ENCODE data around the gene DAAM1.

The DAAM1 gene

DNA sequence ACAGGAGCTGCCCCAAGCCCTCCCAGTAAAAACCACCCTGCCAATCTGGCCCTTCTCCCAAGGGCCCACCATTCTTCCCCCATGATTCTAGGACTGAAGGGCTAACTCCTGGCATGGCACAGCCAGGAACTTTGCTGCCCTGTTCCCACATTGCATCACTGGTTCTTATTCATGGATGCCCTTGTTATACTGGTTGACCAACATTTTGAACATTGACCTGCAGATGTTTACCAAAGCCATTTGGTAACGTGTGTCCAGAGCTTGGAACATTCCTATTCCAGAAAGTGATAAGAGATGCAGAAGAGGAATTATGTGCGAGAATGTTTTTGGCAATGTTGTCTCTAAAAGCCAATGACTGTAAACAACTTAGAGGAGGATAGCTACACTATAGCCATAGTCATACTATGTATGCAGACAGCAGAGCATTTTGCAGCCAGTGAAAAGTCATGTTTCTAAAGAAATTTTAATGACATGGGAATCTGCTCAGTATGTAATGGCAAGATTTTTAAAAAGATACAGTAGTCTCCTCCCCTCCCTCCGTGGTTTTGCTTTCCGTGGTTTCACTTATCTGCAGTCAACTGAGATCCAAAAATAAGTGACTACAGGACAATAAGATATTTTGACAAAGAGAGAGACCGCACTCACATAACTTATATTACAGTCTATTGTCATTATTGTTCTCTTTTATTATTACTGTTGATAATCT, 108.8 kb downstream of the DAAM1 start:
- in situ Hi-C loops (cut with HindIII; ENCODE audit: low pct_ligation_motif_present, low pct_unique_long_range_greater_than_20kb, low sequenced_read_pairs), result no loop called here
- DNase-seq, result no peak

DNA sequence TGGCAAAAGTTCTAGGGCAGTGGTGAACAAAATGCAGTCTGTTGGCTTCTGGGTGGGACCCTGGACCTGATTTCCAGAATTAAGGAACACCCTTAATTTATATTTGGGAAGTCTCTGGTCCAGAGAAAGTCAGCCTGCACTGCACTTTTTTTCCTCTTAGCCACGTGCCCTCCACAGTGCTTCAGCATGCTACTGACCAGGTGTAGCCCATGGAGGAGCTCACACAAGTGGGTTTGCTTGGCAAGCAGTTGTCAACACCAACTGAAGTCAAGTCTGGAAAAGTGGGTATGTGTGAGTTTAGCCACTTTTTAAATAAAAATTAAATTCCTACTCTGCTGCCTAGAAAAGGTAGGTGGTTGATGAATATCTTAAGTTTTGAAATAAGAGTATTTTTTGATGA, 111.3 kb downstream of the DAAM1 start:
- in situ Hi-C loops (cut with HindIII; ENCODE audit: low pct_ligation_motif_present, low pct_unique_long_range_greater_than_20kb, low sequenced_read_pairs), result no loop called here
- no peak for DNase-seq

DNA sequence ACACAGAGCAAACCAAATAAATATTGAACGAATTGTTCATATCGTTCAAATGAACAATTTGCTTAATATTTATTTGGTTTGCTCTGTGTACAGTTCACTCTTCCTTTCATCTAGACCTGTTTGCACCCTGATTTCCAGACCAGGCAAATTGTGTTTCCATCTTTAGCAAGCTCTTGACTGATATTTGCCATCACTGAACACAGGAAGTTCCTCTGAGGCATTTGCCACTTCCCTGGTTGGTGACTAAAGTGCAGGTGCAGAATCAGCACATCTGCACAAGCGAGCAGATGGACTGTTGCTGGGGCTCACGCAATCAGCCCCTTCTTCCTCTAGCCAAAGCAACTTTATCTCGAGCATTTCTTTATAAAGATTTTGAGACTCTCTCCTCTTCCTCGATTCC, 112.9 kb downstream of the DAAM1 start:
- in situ Hi-C loops (cut with HindIII; ENCODE audit: low pct_ligation_motif_present, low pct_unique_long_range_greater_than_20kb, low sequenced_read_pairs), result no loop called here

DNA sequence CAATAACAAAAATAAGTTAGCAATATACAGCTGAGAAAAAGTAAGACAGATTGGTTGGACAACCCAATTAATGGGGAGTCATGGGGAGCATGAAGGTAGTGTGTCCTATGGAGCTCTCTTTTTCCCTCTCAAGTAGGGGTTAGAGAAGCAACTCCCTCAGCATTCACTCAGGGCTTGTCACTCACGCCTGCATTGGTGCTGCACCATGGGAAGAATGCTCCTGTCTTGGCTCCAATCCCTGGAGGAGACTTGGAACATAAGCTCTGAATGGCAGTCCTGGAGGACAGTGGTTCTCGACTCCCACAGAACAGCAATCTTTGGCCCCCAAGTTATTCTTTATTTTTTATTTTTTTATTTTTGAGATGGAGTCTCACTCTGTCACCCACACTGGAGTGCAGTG, 113.8 kb downstream of the DAAM1 start:
- no peak for DNase-seq
- in situ Hi-C loops (cut with HindIII; ENCODE audit: low pct_ligation_motif_present, low pct_unique_long_range_greater_than_20kb, low sequenced_read_pairs), result no loop called here

More for the DNA sequence above, 112.9 kb downstream of the DAAM1 start:
- DNase-seq, result no peak

DNA sequence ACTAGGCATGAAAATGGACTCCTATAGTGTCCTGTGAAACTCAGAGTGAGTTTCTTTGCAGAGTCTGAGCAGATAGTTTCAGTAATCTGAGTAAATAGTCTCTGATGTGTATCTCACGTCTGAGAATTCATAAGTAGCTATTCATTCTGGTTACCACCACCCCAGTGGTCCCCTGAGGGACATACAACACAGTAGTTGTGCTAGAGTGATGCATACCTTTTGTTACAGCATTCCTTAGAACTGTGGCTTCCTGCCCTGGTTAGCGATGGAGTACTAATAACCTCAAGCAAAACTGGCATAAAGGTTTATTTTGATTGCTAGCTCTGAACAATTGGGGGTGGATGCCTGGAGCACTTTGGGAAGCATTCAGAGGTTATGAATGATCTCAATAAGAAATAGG, 114.7 kb downstream of the DAAM1 start:
- no peak for DNase-seq
- in situ Hi-C loops (cut with HindIII; ENCODE audit: low pct_ligation_motif_present, low pct_unique_long_range_greater_than_20kb, low sequenced_read_pairs), result no loop called here

DNA sequence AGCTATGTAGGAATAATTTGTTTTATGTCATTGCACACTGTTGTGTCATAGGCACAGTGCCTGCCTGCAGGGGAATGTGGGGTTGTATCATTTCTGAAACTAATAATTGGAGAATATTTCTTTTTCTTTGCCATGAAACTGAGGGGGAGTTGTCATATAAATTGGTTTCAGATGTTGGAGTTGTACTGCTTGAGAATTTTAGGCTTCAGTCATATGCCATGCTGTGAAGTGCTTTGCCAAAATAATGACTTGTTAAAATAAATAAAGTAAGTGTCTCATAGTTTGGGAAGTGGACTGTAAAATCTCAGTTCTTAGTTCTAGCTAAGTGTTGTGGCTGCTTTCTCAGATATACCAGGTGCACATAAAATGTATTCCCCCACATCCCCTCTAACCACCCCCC, 116.8 kb downstream of the DAAM1 start:
- in situ Hi-C loops (cut with HindIII; ENCODE audit: low pct_ligation_motif_present, low pct_unique_long_range_greater_than_20kb, low sequenced_read_pairs), result no loop called here
- no peak for DNase-seq

DNA sequence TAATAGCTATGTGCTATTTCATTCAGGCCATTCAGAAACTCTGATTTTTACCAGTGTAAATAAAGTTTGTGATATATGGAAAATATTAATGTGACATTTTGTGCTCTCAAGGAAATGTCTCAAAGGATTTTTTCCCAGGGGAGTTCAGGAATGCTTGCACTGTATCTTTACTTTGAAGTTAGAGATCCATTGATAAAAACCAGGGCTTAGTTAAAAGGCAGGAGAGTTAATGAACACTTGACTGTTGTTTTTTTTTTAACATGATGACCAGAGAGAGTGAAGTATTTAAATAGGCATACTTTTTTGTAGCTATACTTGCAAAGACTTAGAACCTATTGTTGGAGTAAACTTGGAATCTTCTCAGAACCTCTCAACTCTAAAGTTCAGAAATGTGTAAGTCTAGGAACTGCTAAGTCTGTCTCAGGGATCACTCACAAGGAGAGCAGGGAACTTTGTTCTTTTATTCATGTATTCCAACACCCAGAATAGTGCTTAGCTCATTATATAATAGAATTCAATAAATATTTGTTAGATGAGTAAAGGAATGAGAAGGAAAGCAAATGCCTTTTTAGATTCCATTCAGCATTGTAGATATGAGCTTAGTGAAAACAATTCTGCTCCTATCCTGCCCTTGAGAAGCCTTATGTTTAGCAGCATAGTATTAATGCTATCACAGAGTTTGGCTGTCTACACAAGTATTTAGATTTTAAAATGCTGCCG, 117.5 kb downstream of the DAAM1 start:
- DNase-seq, result no peak
- in situ Hi-C loops (cut with HindIII; ENCODE audit: low pct_ligation_motif_present, low pct_unique_long_range_greater_than_20kb, low sequenced_read_pairs), result no loop called here

DNA sequence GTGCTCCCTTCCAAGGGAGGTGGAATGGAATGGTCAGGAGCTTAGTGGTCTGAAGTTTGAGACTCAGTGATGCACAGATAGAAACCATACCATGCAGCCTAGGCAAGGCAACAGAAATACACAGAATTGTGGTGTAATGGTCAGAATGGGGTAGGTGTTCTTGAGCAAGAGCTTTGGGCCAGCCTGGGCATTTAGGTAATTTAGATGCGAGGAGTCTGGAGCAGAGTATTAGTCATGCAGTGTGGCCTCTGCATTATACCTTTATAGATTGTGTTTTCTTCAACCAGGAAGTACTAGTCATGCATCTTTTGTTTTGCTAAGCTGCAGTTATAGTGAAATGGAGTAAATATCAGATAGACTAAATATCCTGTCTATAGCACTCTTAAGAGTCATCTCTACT, 118.3 kb downstream of the DAAM1 start:
- in situ Hi-C loops (cut with HindIII; ENCODE audit: low pct_ligation_motif_present, low pct_unique_long_range_greater_than_20kb, low sequenced_read_pairs), result no loop called here
- DNase-seq, result no peak

DNA sequence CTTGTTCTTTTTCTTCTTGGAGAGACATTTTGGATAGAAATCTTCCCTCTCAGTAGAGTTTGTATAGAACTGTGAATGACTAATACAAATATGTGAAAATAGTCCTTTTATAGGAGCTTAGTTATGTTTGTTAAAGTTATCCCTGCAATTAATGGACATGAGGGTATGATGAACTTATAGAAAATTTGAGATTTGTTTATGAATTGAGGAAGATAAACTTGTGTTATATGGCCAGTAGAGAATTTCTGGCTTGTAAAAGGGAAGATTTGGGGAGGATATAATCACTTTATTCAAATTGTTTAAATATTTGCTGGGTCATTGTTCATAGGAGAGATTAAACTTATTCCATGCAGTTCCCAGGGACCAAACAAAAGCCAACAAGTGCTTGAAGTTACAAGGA, 119.6 kb downstream of the DAAM1 start:
- in situ Hi-C loops (cut with HindIII; ENCODE audit: low pct_ligation_motif_present, low pct_unique_long_range_greater_than_20kb, low sequenced_read_pairs), result no loop called here
- DNase-seq, result no peak

DNA sequence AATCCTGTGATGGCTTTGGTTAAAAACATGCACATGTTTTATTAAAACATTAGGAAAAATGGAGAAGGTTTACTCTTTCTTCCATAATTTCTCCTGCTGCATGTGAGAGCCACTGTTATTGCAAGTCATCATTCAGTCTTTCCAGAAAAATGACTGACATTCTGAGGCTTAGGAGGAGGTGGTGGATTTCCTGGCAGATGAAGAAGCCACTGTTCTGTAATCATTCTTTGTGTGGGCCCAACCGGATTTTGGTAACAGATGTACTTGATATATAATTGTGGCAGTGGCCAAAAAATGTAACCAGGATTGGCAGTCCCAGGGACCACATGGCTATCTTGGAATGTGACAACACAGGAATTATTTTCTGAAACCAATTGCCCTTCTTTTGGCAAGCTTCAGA, 120.2 kb downstream of the DAAM1 start:
- in situ Hi-C loops (cut with HindIII; ENCODE audit: low pct_ligation_motif_present, low pct_unique_long_range_greater_than_20kb, low sequenced_read_pairs), result no loop called here
- DNase-seq, result no peak

DNA sequence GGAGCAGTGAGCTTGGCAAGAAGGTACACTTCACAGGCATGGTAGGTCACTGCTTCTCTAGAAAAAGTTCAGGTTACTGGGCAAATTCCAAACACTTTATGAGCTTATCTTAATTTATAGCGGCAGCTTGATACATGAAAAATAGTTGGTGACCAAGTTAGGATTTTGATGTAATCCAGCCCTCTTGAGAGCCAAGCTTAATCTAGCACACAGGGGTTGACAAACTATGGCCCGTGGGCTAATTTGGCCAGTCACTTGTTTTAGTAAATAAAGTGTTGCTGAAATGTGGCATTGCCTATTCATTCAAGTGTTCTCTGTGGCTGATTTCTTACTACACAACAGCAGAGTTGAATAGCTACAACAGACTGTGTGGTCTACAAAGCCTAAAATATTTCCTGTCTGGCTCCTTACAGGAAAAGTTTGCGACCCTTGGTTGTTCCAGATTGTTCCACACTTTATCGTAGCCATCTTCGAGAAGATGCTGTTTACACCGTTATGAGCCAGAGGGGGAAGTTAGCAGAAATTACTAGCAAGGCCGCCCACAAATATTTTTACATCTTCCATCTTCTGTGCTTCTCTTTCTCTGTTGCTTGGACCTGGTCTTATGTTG, 120.9 kb downstream of the DAAM1 start:
- in situ Hi-C loops (cut with HindIII; ENCODE audit: low pct_ligation_motif_present, low pct_unique_long_range_greater_than_20kb, low sequenced_read_pairs), result no loop called here
- DNase-seq, result no peak

DNA sequence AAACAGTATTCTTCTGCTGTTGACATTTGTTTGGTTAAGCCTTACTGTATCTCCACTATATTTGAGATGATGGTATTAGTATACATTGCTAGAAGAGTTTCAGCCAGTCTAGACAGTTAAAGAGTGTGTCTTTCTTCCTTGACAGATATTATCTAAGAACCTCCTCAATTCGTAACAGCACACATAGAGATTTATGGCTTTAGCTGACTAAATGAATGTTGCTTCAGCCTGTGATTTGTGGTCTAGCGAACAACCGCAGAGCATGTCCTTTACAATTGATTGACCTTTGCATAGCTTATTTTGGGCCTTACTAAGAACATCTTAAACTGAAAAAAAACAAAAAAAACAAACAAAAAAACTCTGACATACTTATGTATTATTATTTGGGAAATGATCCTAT, 122.2 kb downstream of the DAAM1 start:
- no peak for DNase-seq
- in situ Hi-C loops (cut with HindIII; ENCODE audit: low pct_ligation_motif_present, low pct_unique_long_range_greater_than_20kb, low sequenced_read_pairs), result no loop called here

DNA sequence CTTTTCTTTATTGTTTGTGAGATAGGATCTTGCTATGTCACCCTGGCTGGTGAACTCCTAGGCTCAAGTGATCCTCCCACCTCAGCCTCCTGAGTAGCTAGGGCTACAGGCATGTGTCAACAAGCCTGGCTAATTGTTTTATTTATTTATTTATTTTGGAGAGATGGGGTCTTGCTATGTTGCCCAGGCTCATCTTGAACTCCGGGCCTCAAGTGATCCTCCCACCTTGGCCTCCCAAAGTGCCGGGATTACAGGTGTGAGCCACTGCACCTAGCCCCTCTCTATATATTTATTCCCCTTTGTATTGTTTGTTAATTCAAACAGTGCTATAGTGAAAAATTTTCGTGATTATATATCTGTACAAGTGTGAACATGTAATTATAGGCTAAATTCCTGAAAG, 123.3 kb downstream of the DAAM1 start:
- in situ Hi-C loops (cut with HindIII; ENCODE audit: low pct_ligation_motif_present, low pct_unique_long_range_greater_than_20kb, low sequenced_read_pairs), result no loop called here
- DNase-seq, result no peak

DNA sequence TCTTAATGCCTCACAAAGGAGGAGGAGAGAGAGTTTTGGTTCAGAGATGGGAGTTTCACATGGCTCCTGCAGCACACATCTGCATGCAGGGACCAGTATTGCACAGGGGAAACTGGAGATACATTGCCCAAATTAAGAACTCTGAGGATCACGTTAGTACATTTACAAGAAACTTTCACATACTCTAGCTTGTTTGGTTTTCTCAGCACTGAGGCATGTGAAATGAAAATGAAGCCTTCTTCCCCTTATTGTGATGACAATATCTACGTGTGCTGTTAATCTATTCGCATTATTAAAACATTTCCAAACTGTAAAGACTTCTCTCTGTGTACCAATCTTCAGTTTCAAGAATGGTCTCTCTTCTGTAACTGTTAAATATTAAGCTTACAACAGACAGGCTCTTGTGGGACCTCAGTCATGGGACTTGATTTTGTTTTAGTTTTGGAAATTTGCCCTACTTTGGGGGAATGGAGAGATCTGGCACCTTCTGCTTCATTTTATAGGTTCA, 124.7 kb downstream of the DAAM1 start:
- DNase-seq, result no peak
- in situ Hi-C loops (cut with HindIII; ENCODE audit: low pct_ligation_motif_present, low pct_unique_long_range_greater_than_20kb, low sequenced_read_pairs), result no loop called here

DNA sequence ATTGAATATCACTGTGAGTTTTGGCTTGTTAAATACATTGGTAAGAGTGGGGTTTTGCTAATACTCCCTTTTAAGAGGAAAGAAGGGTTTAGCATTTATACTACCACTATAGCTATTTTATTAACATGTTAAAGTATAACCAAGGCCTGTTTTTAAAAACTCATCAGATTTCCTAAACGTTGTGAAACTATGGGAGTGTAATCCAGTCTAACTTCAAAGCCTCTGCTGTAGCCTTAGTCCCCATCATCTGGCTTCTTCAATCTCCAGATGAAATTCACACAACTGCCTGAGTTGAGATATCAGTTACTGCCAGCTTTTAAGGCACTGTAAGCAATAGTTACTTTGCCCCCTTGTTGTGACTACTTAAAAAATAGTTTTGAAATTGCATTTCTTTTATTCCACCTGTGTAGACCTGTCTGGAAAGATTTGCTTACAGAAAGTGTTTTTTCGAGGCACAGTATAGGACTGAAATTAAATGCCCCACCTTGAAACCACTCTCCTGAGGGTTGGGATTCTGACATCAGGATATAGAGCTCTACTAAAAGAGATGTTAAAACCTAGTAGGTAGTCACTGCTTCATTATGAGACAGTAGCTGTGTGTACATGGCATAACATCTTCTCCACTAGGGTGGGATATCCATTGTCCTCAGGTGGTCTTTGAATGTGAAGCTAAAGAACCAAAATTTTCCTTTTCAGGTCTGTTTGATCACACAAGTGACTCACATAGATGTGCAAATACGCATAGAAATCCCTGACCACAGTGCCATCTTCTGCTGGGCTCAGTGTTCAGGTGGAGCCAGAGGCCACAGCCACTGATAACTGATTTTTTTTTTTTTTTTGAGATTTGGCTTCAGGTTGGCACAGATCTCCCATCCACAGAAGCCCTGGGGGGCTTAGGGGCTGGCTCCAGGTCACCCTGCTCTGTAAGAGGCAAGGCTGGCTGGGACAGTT, 125.5 kb downstream of the DAAM1 start:
- in situ Hi-C loops (cut with HindIII; ENCODE audit: low pct_ligation_motif_present, low pct_unique_long_range_greater_than_20kb, low sequenced_read_pairs), result no loop called here
- no peak for DNase-seq

DNA sequence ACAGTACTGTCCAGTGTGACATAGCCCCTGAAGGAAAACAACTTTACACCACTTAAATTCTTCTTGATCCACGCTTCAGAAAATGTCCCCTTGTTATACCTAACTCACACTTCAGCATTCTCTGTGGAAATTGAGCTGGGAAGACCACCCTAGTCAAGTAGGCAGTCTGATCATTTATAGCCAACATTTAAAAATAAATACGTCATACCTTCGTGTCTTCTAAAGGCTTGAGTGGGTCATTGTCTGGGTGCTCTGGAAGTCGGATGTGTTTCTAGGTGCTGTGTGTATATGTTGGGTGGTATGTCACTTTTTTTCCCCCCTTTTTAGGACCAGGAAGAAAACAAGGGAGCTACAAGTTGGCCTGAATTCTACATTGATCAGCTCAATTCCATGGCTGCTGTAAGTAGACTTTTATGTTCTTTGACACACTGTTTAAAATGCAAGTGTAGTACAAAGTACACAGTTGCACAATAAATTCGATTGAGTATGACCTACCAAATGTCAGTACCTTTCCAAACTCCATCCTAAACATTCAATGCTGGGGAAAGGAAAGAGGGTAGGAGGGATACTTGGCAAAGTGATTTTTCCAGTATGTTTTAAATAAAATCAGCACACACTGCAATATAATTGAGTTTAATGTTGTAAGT, 126.6 kb downstream of the DAAM1 start:
- in situ Hi-C loops (cut with HindIII; ENCODE audit: low pct_ligation_motif_present, low pct_unique_long_range_greater_than_20kb, low sequenced_read_pairs), result no loop called here
- no peak for DNase-seq

DNA sequence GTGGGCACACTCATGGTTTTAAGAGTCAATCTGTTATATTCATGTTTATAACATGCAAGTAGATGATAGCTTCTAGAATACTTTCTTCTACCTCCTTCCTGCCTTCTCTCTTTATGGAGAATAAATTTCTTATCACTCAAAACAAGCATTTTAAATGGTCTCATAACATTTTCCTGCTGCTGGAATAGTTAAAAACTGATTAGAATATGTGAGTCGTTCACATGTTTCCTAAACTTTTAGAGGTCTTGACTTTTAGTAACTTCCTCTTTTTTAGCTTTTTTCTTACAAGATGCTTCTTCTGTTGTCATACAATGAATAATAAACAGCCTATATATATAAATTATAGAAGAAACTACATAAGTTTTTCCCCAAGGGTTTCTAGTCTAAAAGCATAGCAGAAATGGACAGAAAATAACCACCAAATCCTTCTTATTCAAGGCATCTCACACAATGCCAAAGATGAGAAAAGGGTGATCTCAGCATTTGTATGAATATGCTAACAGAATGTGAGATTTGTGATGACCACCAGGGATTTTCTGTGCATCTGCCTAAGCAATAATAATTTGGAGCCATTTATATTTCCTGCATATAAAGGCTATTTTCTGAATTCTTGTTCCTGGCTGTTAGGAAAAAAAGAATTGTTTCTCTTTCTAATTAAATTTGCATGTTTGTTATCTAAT, 127.8 kb downstream of the DAAM1 start:
- in situ Hi-C loops (cut with HindIII; ENCODE audit: low pct_ligation_motif_present, low pct_unique_long_range_greater_than_20kb, low sequenced_read_pairs), result no loop called here
- no peak for DNase-seq

DNA sequence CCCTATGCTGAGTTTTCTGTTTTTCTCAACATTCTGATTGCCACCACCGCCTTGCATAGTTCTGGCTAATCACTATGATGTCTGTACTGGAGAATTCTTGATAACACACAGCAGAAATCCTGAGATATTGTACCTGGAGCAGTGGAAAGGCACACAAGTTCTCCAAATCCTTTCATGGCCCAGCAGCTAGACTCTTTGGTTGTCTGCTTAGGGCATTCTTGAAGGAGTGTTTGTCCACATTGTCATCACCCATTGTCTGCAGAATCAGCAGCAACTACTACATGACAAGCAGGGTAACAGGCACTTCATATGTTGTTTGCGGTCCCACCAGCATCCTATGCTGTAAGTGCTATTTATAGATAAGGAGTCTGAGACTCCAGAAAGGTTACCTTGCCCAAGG, 128.9 kb downstream of the DAAM1 start:
- in situ Hi-C loops (cut with HindIII; ENCODE audit: low pct_ligation_motif_present, low pct_unique_long_range_greater_than_20kb, low sequenced_read_pairs), result no loop called here
- no peak for DNase-seq
